GM23338 (cell line): ENCODE data around the gene MGAT5. TPM values are rescaled to one million over a fixed set of nuclear protein-coding genes. Genes with fewer than 3 reads are reported as not detected.

Source experiments
- ATAC-seq: fragments of 200-7000 bp; cut with Tn5 transposase; 3 replicates; pipeline ENCODE4 v1.9.1; 2020
- DNase-seq: peaks from one replicate; pipeline ENCODE4 v3.0.0-alpha.2; 2015; ENCODE audit warnings: low spot score
- H2AFZ ChIP-seq: fragments of 200-600 bp; sonication (generic); 2 replicates; pipeline ENCODE4 v1.8.0; 2016; ENCODE audit warnings: antibody characterized with exemption, mild to moderate bottlenecking, moderate library complexity
- H3F3A ChIP-seq: fragments of 200-600 bp; sonication (generic); replicated peaks from 2 replicates; pipeline ENCODE4 v1.8.0; 2017; ENCODE audit warnings: antibody characterized with exemption, mixed run types, low read depth
- H3K27ac ChIP-seq: fragments of 200-600 bp; sonication (generic); 2 replicates; pipeline ENCODE4 v1.6.1; 2016; ENCODE audit warnings: low read depth
- H3K27me3 ChIP-seq: fragments of 200-600 bp; sonication (generic); 2 replicates; pipeline ENCODE4 v1.8.0; 2016; ENCODE audit warnings: mild to moderate bottlenecking, mixed run types, moderate library complexity; ENCODE audit not compliant: insufficient read depth
- H3K36me3 ChIP-seq: fragments of 200-600 bp; sonication (generic); 2 replicates; pipeline ENCODE4 v1.8.0; 2016; ENCODE audit warnings: mild to moderate bottlenecking; ENCODE audit not compliant: insufficient read depth
- H3K4me1 ChIP-seq: fragments of 200-600 bp; sonication (generic); 2 replicates; pipeline ENCODE4 v1.8.0; 2016; ENCODE audit warnings: mild to moderate bottlenecking, moderate library complexity; ENCODE audit not compliant: insufficient read depth
- H3K4me2 ChIP-seq: fragments of 200-600 bp; sonication (generic); 2 replicates; pipeline ENCODE4 v1.7.1; 2017; ENCODE audit warnings: mixed run types
- H3K4me3 ChIP-seq: fragments of 200-600 bp; sonication (generic); 2 replicates; pipeline ENCODE4 v1.6.1; 2016; ENCODE audit warnings: mixed run types
- H3K79me2 ChIP-seq: fragments of 200-600 bp; sonication (generic); replicated peaks from 2 replicates; pipeline ENCODE4 v1.8.0; 2017; ENCODE audit warnings: mild to moderate bottlenecking; ENCODE audit not compliant: insufficient read depth
- H3K9me2 ChIP-seq: fragments of 200-600 bp; sonication (generic); 2 replicates; pipeline ENCODE4 v1.8.0; 2017; ENCODE audit not compliant: insufficient read depth
- H4K20me1 ChIP-seq: fragments of 200-600 bp; sonication (generic); replicated peaks from 2 replicates; pipeline ENCODE4 v1.8.0; 2017; ENCODE audit warnings: mild to moderate bottlenecking; ENCODE audit not compliant: insufficient read depth
- H3K27ac Mint-ChIP-seq: 2 replicates; pipeline ENCODE4 v1.8.0; 2020; ENCODE audit warnings: inconsistent platforms, mild to moderate bottlenecking, moderate library complexity, mixed read lengths
- H3K27me3 Mint-ChIP-seq: 3 replicates; pipeline ENCODE4 v1.8.0; 2022; ENCODE audit warnings: low read depth, mild to moderate bottlenecking, moderate library complexity, mixed read lengths, inconsistent platforms; ENCODE audit not compliant: insufficient read depth, poor library complexity
- H3K36me3 Mint-ChIP-seq: 3 replicates; pipeline ENCODE4 v1.8.0; 2021; ENCODE audit warnings: low read depth, mild to moderate bottlenecking, inconsistent platforms, moderate library complexity, mixed read lengths
- H3K4me1 Mint-ChIP-seq: 3 replicates; pipeline ENCODE4 v1.8.0; 2020; ENCODE audit warnings: mild to moderate bottlenecking, inconsistent platforms, mixed read lengths
- H3K4me3 Mint-ChIP-seq: 3 replicates; pipeline ENCODE4 v1.8.0; 2021; ENCODE audit warnings: moderate library complexity, mild to moderate bottlenecking, inconsistent platforms, mixed read lengths
- H3K9me3 Mint-ChIP-seq: 3 replicates; pipeline ENCODE4 v1.8.0; 2020; ENCODE audit warnings: moderate library complexity, mild to moderate bottlenecking, inconsistent platforms, mixed read lengths
- CREB1 ChIP-seq: fragments of 250-450 bp; sonication (Bioruptor Pico); IDR thresholded peaks from 2 replicates; pipeline ENCODE4 v1.5.0; 2020; ENCODE audit warnings: low read depth, mild to moderate bottlenecking, moderate library complexity
- EZH2 ChIP-seq: fragments of 200-600 bp; sonication (generic); IDR thresholded peaks from one replicate; pipeline ENCODE4 v1.8.0; 2017; ENCODE audit warnings: antibody characterized with exemption, mild to moderate bottlenecking, low read depth; ENCODE audit not compliant: unreplicated experiment
- NANOG ChIP-seq: IDR thresholded peaks from 2 replicates; pipeline ENCODE4 v1.6.1; 2016; ENCODE audit warnings: antibody characterized with exemption, borderline replicate concordance
- POLR2AphosphoS5 ChIP-seq: IDR thresholded peaks from 2 replicates; pipeline ENCODE4 v1.6.1; 2016; ENCODE audit warnings: antibody characterized with exemption, low read depth
- REST ChIP-seq: IDR thresholded peaks from one replicate; pipeline ENCODE4 v1.6.1; 2018; ENCODE audit warnings: antibody characterized with exemption; ENCODE audit not compliant: unreplicated experiment
- STAT1 ChIP-seq: IDR thresholded peaks from one replicate; pipeline ENCODE4 v1.6.1; 2016; ENCODE audit warnings: antibody characterized with exemption; ENCODE audit not compliant: unreplicated experiment
- ZNF114 ChIP-seq: fragments of 250-450 bp; sonication (Bioruptor Pico); IDR thresholded peaks from 2 replicates; pipeline ENCODE4 v1.5.0; 2020; ENCODE audit warnings: mild to moderate bottlenecking, moderate library complexity
- ZNF331 ChIP-seq: fragments of 250-450 bp; sonication (Bioruptor Pico); IDR thresholded peaks from 2 replicates; pipeline ENCODE4 v1.5.0; 2020; ENCODE audit warnings: low read depth, mild to moderate bottlenecking, moderate library complexity
- ZNF462 ChIP-seq: fragments of 250-450 bp; sonication (Bioruptor Pico); IDR thresholded peaks from 2 replicates; pipeline ENCODE4 v1.5.0; 2020; ENCODE audit warnings: mild to moderate bottlenecking, moderate library complexity
- polyA plus RNA-seq: library from polyadenylated mRNA; unstranded; fragments of >200 nt; fragmentation: Nextera tagmentation; extraction: Ambion mirVana; gene quantifications from 2 replicates; pipeline ENCODE4 v1.2.1, GENCODE V29; 2016
- total RNA-seq: library from RNA; depleted of rRNA; stranded (reverse); fragments of >200 nt; shearing (Covaris generic); gene quantifications from 2 replicates; pipeline ENCODE4 v1.2.3, GENCODE V29; 2014
- TF ChIP-seq, protein P1 (sequence below): IDR thresholded peaks from 2 replicates; pipeline ENCODE4 v1.6.1; 2016; ENCODE audit warnings: antibody characterized with exemption

Gene MGAT5
- total and polyA plus RNA-seq, 2 experiments from 2014 or later = 4.6 to 27.6 TPM

DNA sequence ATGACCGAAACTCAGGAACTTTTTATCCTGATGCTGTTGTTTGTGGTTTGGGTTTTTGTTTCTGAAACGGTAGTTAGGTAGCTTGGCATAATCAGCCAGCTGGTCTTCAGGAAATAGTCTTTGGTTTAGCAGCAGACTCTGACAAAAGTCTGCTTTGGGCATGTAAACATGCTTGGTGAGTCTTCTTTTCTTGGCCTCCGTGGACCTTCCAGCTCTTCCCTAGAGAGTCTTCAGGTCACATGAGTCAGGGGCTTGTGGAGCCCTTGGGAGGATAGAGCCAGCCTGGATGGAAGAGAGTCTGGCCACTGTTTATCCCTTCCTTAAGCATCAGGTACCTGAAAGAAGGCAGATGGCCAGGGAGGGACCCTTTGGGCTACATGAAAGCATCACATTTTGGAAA is 154.5 kb downstream of the MGAT5 start:
- Mint-ChIP-seq H3K36me3 (no peaks in the 10 kb centered on the region), H3K9me3 (no peaks in the 10 kb centered on the region), H3K4me1 (peaks cover 9% of the 10 kb centered on the region; the same call in 2 of the 3 replicates), H3K27me3 (no peaks in the 10 kb centered on the region), H3K4me3 (no peak overlapping the region), H3K27ac (no peak overlapping the region)
- H2AFZ ChIP-seq = no peak overlapping the region
- no peaks in the 10 kb centered on the region for H3K36me3 ChIP-seq
- H3K9me2 ChIP-seq = no peaks in the 10 kb centered on the region
- DNase-seq (no peak), ATAC-seq (no peak)
- H3K4me2 ChIP-seq = no peak overlapping the region
- no peak overlapping the region for H3K27ac ChIP-seq
- H3K4me3 ChIP-seq = no peak overlapping the region
- H3K79me2 ChIP-seq = no peaks in the 10 kb centered on the region
- H3F3A ChIP-seq = no peaks in the 10 kb centered on the region
- H3K4me1 ChIP-seq = peaks cover 5% of the 10 kb centered on the region; the same call in 1 of the 2 replicates
- H3K27me3 ChIP-seq = no peaks in the 10 kb centered on the region
- 0 out of 2 replicates have a peak, but pooled peaks cover 3% of the 10 kb centered on the region for H4K20me1 ChIP-seq
- TF ChIP-seq CREB1 (CRISPR knock-in tag) = no peak
- TF ChIP-seq EZH2 = no peak
- no peak for TF ChIP-seq NANOG
- TF ChIP-seq POLR2AphosphoS5 = no peak
- no peak for TF ChIP-seq ZNF331 (CRISPR knock-in tag)

GRCh38 chr2:134408791-134409190 is 154.9 kb downstream of the MGAT5 start:
- Histone ChIP-seq H3K27me3 (no peaks in the 10 kb centered on the region), H3K9me2 (no peaks in the 10 kb centered on the region), H3K79me2 (no peaks in the 10 kb centered on the region), H3K4me2 (no peak overlapping the region), H3F3A (no peaks in the 10 kb centered on the region), H3K4me1 (peaks cover 5% of the 10 kb centered on the region; the same call in 1 of the 2 replicates), H3K4me3 (no peak overlapping the region), H4K20me1 (0 out of 2 replicates have a peak, but pooled peaks cover 3% of the 10 kb centered on the region), H3K27ac (no peak overlapping the region), H2AFZ (no peak overlapping the region), H3K36me3 (no peaks in the 10 kb centered on the region)
- no peaks in the 10 kb centered on the region for H3K36me3 Mint-ChIP-seq
- no peaks in the 10 kb centered on the region for H3K27me3 Mint-ChIP-seq
- H3K4me3 Mint-ChIP-seq = no peak overlapping the region
- no peaks in the 10 kb centered on the region for H3K9me3 Mint-ChIP-seq
- ATAC-seq (no peak), DNase-seq (no peak)
- peaks cover 9% of the 10 kb centered on the region; the same call in 2 of the 3 replicates for H3K4me1 Mint-ChIP-seq
- H3K27ac Mint-ChIP-seq = no peak overlapping the region
- TF ChIP-seq REST (no peak), STAT1 (no peak), NANOG (no peak), ZNF331 (CRISPR knock-in tag) (no peak), CREB1 (CRISPR knock-in tag) (no peak), POLR2AphosphoS5 (no peak), ZNF462 (CRISPR knock-in tag) (no peak), EZH2 (no peak), ZNF114 (CRISPR knock-in tag) (no peak)
- TF ChIP-seq, protein P1, sequence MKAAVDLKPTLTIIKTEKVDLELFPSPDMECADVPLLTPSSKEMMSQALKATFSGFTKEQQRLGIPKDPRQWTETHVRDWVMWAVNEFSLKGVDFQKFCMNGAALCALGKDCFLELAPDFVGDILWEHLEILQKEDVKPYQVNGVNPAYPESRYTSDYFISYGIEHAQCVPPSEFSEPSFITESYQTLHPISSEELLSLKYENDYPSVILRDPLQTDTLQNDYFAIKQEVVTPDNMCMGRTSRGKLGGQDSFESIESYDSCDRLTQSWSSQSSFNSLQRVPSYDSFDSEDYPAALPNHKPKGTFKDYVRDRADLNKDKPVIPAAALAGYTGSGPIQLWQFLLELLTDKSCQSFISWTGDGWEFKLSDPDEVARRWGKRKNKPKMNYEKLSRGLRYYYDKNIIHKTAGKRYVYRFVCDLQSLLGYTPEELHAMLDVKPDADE = no peak
